A673 (cell line): Measurements from ENCODE around the gene ZNF444. TPM values are rescaled to one million over a fixed set of nuclear protein-coding genes. Genes with fewer than 3 reads are reported as not detected.
"Not testable (repeated sequence)": the region's sequence is repeated elsewhere in the genome, so short reads cannot be mapped to it uniquely, and the experiment has no call there.

ENCODE experiments used
- BruUV-seq: library from RNA; stranded (reverse); fragments of 400-500 nt; replicated peaks from 2 replicates; lab custom pipeline; 2021; lab: Mats Ljungman, UMichigan
- CTCF ChIA-PET: fragments of 300-600 bp; sonication (Branson Sonifier 250); formaldehyde crosslinking; loops from one replicate; lab custom pipeline; 2022; ENCODE audit warnings: antibody characterized with exemption; lab: Charles Lee
- POLR2A ChIA-PET: fragments of 300-600 bp; sonication (Branson Sonifier 250); formaldehyde crosslinking; loops from one replicate; lab custom pipeline; 2022; ENCODE audit warnings: antibody characterized with exemption; ENCODE audit not compliant: low non-redundant PET; lab: Charles Lee
- DNase-seq: peaks from one replicate; pipeline ENCODE4 v3.0.0-alpha.2; 2015; ENCODE audit warnings: low spot score
- H3K27ac ChIP-seq: fragments of 200-600 bp; sonication (generic); 2 replicates; pipeline ENCODE4 v1.5.1; 2016; ENCODE audit warnings: mixed run types, low read depth, mild to moderate bottlenecking, mixed read lengths, antibody characterized with exemption, low read length; ENCODE audit not compliant: poor library complexity, severe bottlenecking
- H3K27me3 ChIP-seq: fragments of 200-600 bp; sonication (generic); replicated peaks from 2 replicates; pipeline ENCODE4 v1.6.1; 2017; ENCODE audit warnings: mixed run types, low read depth, mild to moderate bottlenecking, mixed read lengths, antibody characterized with exemption, low read length; ENCODE audit not compliant: insufficient read depth, poor library complexity
- H3K36me3 ChIP-seq: fragments of 200-600 bp; sonication (generic); 2 replicates; pipeline ENCODE4 v1.6.1; 2016; ENCODE audit warnings: mixed run types, mild to moderate bottlenecking, mixed read lengths, antibody characterized with exemption, low read length; ENCODE audit not compliant: insufficient read depth, poor library complexity, severe bottlenecking
- H3K4me1 ChIP-seq: fragments of 200-600 bp; sonication (generic); 2 replicates; pipeline ENCODE4 v1.6.1; 2017; ENCODE audit warnings: mixed run types, mild to moderate bottlenecking, mixed read lengths, antibody characterized with exemption, low read length; ENCODE audit not compliant: insufficient read depth, poor library complexity, severe bottlenecking
- H3K4me3 ChIP-seq: fragments of 200-600 bp; sonication (generic); 2 replicates; pipeline ENCODE4 v1.5.1; 2016; ENCODE audit warnings: low read depth, mixed run types, mild to moderate bottlenecking, mixed read lengths, low read length; ENCODE audit not compliant: poor library complexity, severe bottlenecking
- H3K9me3 ChIP-seq: fragments of 200-600 bp; sonication (generic); 2 replicates; pipeline ENCODE4 v1.6.1; 2016; ENCODE audit warnings: mixed run types, low read depth, mild to moderate bottlenecking, mixed read lengths, antibody characterized with exemption, low read length; ENCODE audit not compliant: poor library complexity, severe bottlenecking
- EZH2 ChIP-seq: fragments of 200-600 bp; sonication (generic); IDR thresholded peaks from 2 replicates; pipeline ENCODE4 v1.6.1; 2017; ENCODE audit warnings: borderline replicate concordance, low read depth, mild to moderate bottlenecking, mixed read lengths, antibody characterized with exemption, low read length; ENCODE audit not compliant: poor library complexity, severe bottlenecking
- intact Hi-C: fragments of 100-400 bp; cut with micrococcal nuclease; formaldehyde crosslinking; loops from one replicate; pipeline ENCODE4 v1.10.0; 2022; ENCODE audit not compliant: unreplicated experiment
- total RNA-seq: library from RNA; stranded (reverse); gene quantifications from 2 replicates; pipeline ENCODE4 v1.2.3, GENCODE V29; 2021
- TF ChIP-seq, protein P1 (sequence below): fragments of 300-800, 200-600 bp; sonication (generic); conservative IDR thresholded peaks from 2 replicates; pipeline ENCODE4 v1.5.1; 2017; ENCODE audit warnings: low read depth, mild to moderate bottlenecking, antibody characterized with exemption, low read length, moderate library complexity, mixed read lengths

The ZNF444 gene
- total RNA-seq, 1 experiment from 2014 or later, result 45.3 TPM

DNA sequence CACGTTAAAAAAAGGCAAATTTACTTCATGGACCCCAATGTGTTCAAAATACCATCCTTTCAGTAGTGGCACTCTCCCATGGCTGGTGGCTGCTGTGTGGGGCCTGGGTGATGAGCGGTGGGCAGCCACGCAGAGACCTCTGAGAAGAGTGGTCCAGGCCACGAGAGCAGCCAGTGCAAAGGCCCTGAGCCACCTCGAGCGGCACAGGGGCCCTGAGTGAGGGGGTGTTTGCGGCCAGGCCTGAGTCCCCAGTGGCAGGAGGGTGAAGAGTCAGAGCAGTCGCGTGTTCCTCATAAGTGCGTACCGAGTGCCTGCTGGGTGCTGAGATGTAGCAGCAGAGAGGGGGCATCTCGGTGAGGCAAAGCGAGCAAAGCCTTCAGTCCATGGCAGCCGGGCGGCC lies 7.0 kb downstream of the ZNF444 start:
- H3K9me3 ChIP-seq, result no peaks in the 10 kb centered on the region
- no peaks in the 10 kb centered on the region for H3K27me3 ChIP-seq
- no peaks in the 10 kb centered on the region for H3K4me1 ChIP-seq
- no peak overlapping the region for H3K27ac ChIP-seq
- intact Hi-C loops, result no loop called here
- ChIA-PET CTCF (no interaction called here), POLR2A (no interaction called here)
- H3K36me3 ChIP-seq, result peaks cover 4% of the 10 kb centered on the region
- no peak for DNase-seq
- no peak overlapping the region for H3K4me3 ChIP-seq
- BruUV-seq, result no TSS peak
- TF ChIP-seq, protein P1, sequence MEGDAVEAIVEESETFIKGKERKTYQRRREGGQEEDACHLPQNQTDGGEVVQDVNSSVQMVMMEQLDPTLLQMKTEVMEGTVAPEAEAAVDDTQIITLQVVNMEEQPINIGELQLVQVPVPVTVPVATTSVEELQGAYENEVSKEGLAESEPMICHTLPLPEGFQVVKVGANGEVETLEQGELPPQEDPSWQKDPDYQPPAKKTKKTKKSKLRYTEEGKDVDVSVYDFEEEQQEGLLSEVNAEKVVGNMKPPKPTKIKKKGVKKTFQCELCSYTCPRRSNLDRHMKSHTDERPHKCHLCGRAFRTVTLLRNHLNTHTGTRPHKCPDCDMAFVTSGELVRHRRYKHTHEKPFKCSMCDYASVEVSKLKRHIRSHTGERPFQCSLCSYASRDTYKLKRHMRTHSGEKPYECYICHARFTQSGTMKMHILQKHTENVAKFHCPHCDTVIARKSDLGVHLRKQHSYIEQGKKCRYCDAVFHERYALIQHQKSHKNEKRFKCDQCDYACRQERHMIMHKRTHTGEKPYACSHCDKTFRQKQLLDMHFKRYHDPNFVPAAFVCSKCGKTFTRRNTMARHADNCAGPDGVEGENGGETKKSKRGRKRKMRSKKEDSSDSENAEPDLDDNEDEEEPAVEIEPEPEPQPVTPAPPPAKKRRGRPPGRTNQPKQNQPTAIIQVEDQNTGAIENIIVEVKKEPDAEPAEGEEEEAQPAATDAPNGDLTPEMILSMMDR, result no peak
- no peak for TF ChIP-seq EZH2

DNA sequence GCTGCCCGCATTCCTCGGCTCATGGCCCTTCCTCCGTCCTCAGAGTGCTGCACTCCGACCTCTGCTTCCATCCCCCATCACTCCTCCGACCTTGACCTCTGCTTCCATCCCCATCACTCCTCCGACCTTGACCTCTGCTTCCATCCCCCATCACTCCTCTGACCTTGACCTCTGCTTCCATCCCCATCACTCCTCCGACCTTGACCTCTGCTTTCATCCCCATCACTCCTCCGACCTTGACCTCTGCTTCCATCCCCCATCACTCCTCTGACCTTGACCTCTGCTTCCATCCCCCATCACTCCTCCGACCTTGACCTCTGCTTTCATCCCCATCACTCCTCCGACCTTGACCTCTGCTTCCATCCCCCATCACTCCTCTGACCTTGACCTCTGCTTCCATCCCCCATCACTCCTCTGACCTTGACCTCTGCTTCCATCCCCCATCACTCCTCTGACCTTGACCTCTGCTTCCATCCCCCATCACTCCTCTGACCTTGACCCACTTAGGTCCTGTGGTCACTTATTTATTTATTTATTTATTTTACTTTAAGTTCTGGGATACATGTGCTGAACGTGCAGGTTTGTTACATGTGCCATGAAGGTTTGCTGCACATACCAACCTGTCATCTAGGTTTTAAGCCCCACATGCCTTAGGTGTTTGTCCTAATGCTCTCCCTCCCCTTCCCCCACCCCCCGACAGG lies 8.0 kb downstream of the ZNF444 start:
- H3K27ac ChIP-seq, H3K27me3 ChIP-seq, BruUV-seq, H3K36me3 ChIP-seq, H3K9me3 ChIP-seq, intact Hi-C loops, POLR2A ChIA-PET, DNase-seq, H3K4me1 ChIP-seq, H3K4me3 ChIP-seq, CTCF ChIA-PET: not testable (repeated sequence)

DNA sequence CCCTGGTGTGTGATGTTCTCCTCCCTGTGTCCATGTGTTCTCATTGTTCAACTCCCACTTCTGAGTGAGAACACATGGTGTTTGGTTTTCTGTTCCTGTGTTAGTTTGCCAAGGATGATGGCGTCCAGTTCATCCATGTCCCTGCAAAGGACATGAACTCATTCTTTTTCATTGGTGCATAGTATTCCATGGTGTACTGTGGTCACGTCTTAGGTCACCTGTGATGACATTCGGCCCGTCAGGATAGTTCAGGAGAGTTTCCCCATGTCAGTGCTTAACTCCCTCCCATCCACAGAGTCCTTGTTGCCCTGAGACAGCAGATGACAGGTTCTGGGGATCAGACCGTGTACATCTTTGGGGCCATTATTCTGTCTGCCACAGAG lies 8.6 kb downstream of the ZNF444 start:
- Histone ChIP-seq H3K36me3 (peaks cover 4% of the 10 kb centered on the region), H3K27me3 (no peaks in the 10 kb centered on the region), H3K27ac (no peak overlapping the region), H3K9me3 (no peaks in the 10 kb centered on the region), H3K4me3 (no peak overlapping the region), H3K4me1 (no peaks in the 10 kb centered on the region)
- intact Hi-C loops, result no loop called here
- BruUV-seq, result no TSS peak
- no peak for DNase-seq
- POLR2A ChIA-PET, result no interaction called here
- CTCF ChIA-PET, result no interaction called here
- TF ChIP-seq, protein P1, result no peak
- TF ChIP-seq EZH2, result no peak

DNA sequence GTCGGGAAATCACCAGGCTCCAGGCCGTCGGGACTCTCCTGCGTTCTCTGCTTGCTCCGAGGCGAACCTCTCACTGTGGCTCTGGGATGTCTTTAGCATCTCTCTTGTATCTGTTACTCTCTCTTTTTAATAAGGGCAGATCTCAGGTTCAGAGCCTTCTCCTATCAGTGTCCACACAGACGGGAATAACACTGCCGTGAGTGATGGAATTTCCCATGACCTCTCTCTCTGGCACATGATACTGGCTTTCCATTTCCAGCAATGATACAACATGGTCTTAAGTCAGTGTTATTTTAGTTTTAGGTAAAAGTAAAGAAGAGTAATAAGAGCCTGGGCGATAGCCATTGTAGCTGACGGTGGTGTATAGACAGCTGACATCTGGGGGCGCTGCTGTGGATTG lies 9.3 kb downstream of the ZNF444 start:
- CTCF ChIA-PET, result no interaction called here
- no peak for DNase-seq
- POLR2A ChIA-PET, result no interaction called here
- no peak overlapping the region for H3K27ac ChIP-seq
- intact Hi-C loops, result no loop called here
- no TSS peak for BruUV-seq
- H3K36me3 ChIP-seq, result peaks cover 6% of the 10 kb centered on the region
- H3K27me3 ChIP-seq, result no peaks in the 10 kb centered on the region
- H3K9me3 ChIP-seq, result no peaks in the 10 kb centered on the region
- no peak overlapping the region for H3K4me3 ChIP-seq
- no peaks in the 10 kb centered on the region for H3K4me1 ChIP-seq
- no peak for TF ChIP-seq EZH2
- TF ChIP-seq, protein P1, result no peak
